GM13976 (cell line): ENCODE measurements around the gene SUN5.
"Not testable (repeated sequence)": the region's sequence is repeated elsewhere in the genome, so short reads cannot be mapped to it uniquely, and the experiment has no call there.

Experiments used
- DNase-seq: peaks from one replicate; pipeline ENCODE4 v3.0.0; 2012; ENCODE audit warnings: low spot score
- in situ Hi-C: fragments of 300-500 bp; cut with MboI; formaldehyde crosslinking; loops from one replicate; pipeline ENCODE4 v1.12.0; 2022; ENCODE audit warnings: low sequenced_read_pairs, mixed read lengths, inconsistent platforms; ENCODE audit not compliant: unreplicated experiment
- TF ChIP-seq, protein P1 (sequence below): IDR thresholded peaks from 2 replicates; pipeline ENCODE4 v1.5.1; 2012; ENCODE audit warnings: borderline replicate concordance, mild to moderate bottlenecking; ENCODE audit not compliant: insufficient read depth; ENCODE audit errors: extremely low read depth, missing control alignments, control extremely low read depth

SUN5 gene

DNA sequence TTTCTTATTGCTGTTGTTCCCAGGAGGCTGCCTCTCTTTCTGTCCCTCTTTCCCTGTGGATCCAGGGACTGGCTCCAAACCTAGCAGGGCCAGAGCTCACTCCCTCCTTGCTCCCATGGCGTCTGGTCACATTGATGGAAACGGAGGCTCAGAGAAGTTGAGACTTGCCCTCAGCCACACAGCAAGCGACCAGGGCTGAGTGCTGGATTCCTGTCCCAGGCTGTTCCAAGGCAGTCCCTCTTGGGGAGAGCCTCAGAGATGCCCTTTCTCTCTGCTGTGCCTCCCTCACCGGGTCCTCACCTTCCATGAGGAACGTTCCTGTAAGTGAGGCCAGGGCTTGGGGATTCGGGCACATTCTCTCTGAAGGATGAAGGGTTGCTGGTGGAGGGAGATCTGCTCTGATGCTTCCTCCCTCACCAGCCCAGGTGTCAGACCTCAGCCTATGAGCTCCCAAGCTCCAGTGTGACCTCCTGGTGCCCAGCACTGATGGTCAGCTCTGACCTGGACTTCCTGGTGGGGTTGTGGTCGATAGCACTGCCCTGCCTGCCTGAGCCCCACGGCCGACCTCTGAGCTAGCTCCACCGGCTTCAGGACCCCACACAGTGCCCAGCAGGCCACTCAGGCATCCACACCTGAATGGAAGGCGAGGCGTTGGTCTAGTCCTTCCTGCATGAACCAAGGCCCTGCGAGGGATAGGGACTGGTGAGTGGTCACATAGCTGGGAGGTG is 26.8 kb downstream of the SUN5 start:
- in situ Hi-C loops, result no loop called here
- no peak for DNase-seq
- TF ChIP-seq, protein P1, sequence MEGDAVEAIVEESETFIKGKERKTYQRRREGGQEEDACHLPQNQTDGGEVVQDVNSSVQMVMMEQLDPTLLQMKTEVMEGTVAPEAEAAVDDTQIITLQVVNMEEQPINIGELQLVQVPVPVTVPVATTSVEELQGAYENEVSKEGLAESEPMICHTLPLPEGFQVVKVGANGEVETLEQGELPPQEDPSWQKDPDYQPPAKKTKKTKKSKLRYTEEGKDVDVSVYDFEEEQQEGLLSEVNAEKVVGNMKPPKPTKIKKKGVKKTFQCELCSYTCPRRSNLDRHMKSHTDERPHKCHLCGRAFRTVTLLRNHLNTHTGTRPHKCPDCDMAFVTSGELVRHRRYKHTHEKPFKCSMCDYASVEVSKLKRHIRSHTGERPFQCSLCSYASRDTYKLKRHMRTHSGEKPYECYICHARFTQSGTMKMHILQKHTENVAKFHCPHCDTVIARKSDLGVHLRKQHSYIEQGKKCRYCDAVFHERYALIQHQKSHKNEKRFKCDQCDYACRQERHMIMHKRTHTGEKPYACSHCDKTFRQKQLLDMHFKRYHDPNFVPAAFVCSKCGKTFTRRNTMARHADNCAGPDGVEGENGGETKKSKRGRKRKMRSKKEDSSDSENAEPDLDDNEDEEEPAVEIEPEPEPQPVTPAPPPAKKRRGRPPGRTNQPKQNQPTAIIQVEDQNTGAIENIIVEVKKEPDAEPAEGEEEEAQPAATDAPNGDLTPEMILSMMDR, result no peak

DNA sequence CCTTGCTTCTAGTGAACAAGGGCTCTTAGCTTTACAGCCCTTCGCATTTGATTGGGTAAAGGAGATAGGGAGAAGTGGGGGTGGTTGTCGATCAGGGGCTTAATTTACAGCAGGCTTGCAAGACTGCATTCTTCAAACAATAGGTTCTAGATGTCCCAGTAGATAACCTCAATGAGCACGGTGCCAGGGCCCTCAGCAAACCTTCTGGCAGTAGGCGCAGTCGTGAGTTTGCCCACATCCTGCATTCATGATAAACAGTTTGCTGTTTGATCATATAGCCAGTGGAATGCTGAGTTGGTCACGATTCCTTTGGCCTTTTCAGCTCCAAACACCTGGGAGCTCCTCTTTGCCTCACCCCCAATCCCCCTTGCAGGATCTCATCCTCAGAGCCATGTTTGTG is 27.5 kb downstream of the SUN5 start:
- DNase-seq, result no peak
- TF ChIP-seq, protein P1, result no peak
- in situ Hi-C loops, result no loop called here

DNA sequence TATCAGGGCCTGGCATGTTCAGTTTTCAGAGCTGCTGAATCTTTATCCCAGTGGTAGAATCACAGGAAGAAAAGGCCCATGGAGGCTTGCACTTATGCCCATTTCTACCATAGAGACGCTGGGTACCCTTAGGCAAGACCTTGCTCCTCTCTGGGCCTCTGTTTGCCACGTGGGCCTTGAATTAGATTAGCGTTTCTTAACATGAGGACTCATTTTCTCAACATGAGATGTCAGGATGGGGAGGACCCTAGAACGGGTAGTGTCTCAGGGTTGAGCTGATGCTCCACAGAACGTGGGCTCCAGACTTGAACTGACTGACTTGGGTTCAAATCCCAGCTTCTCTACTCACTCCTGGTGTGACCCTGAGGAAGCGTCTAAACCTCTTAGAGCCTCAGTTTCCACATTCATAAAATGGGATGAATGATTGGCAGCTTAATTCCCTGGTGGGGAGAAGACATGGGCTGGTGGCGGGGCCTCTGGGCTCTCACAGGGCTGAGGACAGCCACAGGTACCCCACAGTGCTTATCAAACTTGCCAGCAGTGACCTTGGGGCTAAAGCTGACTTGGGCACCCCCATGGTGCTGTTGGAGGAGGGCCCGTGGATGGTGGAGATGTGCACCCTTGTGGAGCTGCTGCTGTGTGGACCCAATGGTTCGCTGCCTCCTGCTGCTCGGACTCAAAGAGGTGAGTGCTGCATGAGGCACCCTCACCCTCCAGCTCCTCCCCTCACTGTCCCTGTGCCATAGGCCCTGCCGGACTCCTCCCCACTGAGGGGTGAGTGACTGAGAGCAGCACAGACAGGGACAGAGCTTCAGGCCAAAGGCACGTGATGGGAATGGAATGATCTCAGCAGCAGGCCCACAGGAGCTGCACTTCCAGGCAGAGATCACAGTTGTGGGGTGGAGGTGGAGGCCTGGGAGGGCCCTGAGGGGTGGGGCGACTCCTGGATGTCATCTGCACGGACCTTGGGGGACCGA is 28.2 kb downstream of the SUN5 start:
- no peak for DNase-seq
- in situ Hi-C loops, result no loop called here
- TF ChIP-seq, protein P1, result no peak

DNA sequence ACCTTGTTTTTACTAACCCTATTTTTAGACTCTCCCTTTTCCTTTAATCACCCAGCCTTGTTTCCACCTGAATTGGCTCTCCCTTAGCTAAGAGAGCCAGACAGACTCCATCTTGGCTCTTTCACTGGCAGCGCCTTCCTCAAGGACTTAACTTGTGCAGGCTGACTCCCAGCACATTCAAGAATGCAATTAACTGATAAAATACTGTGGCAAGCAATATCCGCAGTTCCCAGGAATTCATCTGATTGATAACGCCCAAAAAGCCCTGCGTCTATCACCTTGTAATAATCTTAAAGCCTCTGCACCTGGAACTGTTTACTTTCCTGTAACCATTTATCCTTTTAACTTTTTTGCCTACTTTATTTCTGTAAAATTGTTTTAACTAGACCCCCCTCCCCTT is 29.1 kb downstream of the SUN5 start:
- DNase-seq, in situ Hi-C loops: not testable (repeated sequence)

DNA sequence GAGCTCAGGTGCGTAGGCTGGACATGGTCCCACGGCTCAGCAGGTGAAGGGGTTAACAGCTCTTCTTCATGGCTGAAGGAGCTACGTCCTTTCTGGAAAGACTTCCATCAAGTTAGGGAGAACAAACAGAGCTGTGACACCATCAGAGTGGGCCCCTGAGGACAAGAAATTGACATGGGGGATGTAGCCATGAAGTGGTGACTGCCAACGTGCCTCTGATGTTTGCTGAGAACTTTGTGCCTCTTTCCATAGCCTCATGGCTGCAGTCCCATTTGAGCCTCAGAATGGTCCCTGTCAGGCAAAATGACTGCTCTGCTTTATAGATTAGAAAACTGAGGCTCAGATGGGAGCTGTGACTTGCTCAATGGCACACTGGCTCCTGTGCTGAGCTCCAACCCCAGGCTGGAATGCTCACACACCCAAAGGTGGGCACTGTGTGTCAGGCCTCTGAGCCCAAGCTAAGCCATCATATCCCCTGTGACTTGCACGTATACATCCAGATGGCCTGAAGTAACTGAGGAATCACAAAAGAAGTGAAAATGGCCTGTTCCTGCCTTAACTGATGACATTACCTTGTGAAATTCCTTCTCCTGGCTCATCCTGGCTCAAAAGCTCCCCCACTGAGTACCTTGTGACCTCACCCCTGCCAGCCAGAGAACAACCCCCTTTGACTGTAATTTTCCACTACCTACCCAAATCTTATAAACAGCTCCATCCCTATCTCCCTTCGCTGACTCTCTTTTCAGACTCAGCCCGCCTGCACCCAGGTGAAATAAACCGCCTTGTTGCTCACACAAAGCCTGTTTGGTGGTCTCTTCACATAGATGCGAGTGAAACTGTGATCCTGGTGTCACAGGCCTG is 29.8 kb downstream of the SUN5 start:
- in situ Hi-C loops, DNase-seq: not testable (repeated sequence)

DNA sequence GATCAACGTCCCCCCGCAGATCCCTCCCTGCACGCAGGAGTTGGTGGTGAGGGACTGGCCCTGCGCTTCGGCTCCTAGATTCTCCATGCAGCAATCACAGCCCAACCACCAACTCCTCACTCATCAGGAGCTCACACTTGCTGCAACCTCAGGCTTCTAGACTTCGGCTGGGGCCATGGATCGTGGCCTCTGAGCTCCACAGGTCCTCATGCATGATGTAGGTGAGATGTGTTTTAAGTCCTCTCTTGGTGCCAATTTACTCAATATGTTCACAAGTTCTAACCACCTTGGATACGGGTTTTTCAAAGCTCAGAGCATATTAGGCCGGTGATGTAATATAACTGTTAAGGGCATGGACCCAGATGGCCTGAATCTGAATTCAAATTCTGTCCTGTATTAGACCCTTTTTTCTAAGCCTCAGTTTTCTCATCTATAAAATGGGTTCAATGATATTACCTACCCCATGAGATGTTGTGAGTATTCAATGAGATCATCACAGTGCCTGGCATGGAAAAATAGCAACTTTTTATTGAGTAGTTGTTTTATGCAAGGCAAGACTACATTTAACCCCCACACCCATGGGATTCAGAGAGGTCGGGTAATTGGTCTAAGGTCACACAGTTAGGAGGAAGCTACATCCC is 31.0 kb downstream of the SUN5 start:
- in situ Hi-C loops, result no loop called here
- DNase-seq, result peak; percentile 15
- TF ChIP-seq, protein P1, result no peak
